GM12801 (cell line): ENCODE data around the gene FBXL22.

Source experiments
- CTCF ChIP-seq: IDR thresholded peaks from one replicate; pipeline ENCODE4 v1.5.1; 2011; ENCODE audit warnings: control low read depth; ENCODE audit not compliant: insufficient read length; ENCODE audit errors: extremely low read depth

Gene FBXL22

GRCh38 chr15:63576441-63576840 is 20.7 kb upstream of the FBXL22 start:
- no peak for TF ChIP-seq CTCF

GRCh38 chr15:63582179-63582578 is 15.0 kb upstream of the FBXL22 start:
- no peak for TF ChIP-seq CTCF

- no peak for TF ChIP-seq CTCF
These were observed 14.3 kb upstream of the FBXL22 start for GRCh38 chr15:63582718-63583426.

DNA sequence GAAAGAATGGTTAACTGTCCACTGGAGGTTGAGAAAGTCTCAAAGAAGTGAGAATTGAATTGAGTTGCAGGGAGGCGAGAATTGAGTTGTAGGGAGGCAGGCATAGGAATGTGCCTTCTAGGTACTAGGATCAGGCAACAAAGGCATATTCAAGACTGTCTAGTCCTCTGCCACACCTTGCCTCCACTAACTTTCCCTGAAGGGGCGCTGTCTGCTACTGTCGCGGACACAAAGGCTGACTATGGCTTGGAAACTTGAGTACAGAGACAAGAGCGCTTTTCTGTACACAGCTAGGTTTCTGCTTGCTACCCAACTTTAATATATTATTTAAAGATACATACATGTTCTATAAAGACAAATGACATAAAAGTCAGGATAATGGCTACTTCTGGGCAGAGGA is 10.4 kb upstream of the FBXL22 start:
- TF ChIP-seq CTCF, result no peak

DNA sequence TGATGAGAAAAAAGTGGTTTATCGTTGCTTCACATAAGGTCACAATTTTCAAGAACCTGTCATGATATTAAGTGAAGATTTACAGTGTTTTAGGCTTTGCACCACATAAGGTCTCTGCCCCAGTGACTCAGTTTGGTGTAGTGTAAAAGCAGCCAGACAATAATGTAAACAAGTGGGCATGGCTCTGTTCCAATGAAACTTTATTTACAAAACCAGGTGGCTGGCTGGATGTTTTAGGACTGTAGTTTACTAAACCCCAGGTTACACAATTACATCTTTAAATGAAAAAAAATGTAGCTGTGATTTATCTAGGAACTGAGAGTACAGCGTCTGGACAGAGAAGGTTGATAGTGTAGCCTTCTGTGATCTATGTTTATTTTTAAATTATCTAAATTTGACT is 9.7 kb upstream of the FBXL22 start:
- TF ChIP-seq CTCF, result no peak

- TF ChIP-seq CTCF, result no peak
These were observed 8.4 kb upstream of the FBXL22 start for GRCh38 chr15:63588826-63589225.

GRCh38 chr15:63593705-63594671 is 3.2 kb upstream of the FBXL22 start:
- TF ChIP-seq CTCF, result no peak
